Left lobe of liver (tissue), 2 donors: ENCODE data around the gene SLC27A6. TPM values are rescaled to one million over a fixed set of nuclear protein-coding genes. Genes with fewer than 3 reads are reported as not detected.

Experiments
- ATAC-seq: fragments of 200-7000 bp; cut with Tn5 transposase; one replicate; pipeline ENCODE4 v1.9.1; 2020; ENCODE audit warnings: mild to moderate bottlenecking, moderate library complexity
- DNase-seq: peaks from one replicate; pipeline ENCODE4 v3.0.0-alpha.2; 2020; ENCODE audit warnings: low spot score
- total RNA-seq: library from RNA; stranded (reverse); gene quantifications from one replicate; pipeline ENCODE4 v1.2.1, GENCODE V29; 2021
- donor health status: DM: no; HTN: no; CAD: no; lungs with moderate emphysema.
- donor health status: DM: no; HTN: yes; CAD: no.

Gene SLC27A6
- total RNA-seq, 1 donor from 2014 or later = 0.10 TPM

- ATAC-seq = no peak
- DNase-seq = no peak
These were observed 92.0 kb downstream of the SLC27A6 start for GRCh38 chr5:129057329-129057728.

- DNase-seq (no peak), ATAC-seq (no peak)
These were observed 96.6 kb downstream of the SLC27A6 start for GRCh38 chr5:129061849-129062248.

DNA sequence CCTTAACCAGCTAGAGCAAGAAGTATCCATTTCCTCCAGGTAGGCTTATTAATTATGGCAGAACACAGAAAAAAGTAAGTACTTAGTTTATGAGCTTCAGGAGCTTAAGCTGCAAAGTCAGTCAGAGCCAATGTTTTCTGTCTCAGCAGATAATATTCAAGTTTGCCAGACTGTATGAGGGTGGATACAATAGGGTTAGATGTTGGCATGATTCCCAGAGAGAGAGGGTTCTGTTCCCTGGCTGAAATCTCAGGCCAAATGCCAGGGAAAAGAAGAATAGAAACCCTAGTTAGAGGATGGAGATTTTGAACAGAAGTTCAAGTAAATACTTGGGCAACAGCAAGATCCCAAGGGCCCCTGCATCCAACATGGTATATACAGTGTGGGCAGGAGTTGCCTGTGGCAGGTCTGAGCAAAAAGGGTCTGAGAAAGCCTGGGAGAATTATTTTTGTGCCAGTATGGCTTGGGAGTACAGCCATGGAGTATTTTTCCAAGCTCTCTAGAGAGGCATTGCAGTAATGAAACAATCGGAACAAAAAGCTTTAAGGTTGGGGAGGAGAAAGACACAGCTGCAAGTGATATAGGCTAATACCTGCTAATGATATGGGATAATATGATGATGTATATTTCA lies 98.3 kb downstream of the SLC27A6 start:
- no peak for ATAC-seq
- DNase-seq = no peak

DNA sequence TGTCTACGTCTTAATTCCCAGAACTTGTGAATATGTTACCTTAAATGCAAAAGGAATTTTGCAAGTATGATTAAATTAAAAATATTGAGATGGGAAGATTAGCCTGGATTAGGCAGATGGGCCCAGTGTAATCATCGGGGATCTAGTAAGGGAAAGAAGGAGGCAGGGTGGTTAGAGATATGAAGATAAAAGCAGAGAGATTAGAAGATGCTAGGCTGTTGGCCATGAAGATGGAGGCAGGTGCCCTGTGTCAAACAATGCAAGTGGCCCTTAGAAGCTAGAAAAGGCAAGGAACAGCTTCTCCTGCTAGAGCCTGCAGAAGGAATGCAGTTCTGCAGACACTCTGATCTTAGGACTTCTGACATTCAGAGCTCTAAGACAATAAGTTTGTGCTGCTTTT lies 100.4 kb downstream of the SLC27A6 start:
- ATAC-seq = no peak
- DNase-seq = no peak

GRCh38 chr5:129067745-129068144 lies 102.5 kb downstream of the SLC27A6 start:
- ATAC-seq (no peak), DNase-seq (no peak)

- DNase-seq (no peak), ATAC-seq (no peak)
These were observed 104.0 kb downstream of the SLC27A6 start for GRCh38 chr5:129069292-129069691.

DNA sequence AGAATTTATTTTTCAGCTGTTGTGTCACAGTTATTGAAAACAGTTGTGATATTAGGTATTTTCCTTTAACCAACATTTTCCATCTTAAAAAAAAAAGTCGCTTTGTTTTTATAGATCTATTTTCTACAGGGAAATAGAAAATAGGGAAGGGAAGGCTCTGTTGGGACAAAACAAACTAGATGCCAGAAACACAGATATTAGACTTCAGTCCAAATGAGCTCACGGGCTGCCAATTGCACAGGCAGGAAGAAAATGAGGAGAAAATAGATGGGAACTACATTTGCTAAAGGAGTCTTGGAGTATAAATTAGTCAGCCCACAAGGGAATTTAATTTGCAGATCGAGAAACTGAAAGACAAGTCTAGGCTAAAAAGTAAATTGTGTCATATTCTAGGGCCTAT lies 107.8 kb downstream of the SLC27A6 start:
- ATAC-seq (no peak), DNase-seq (no peak)

DNA sequence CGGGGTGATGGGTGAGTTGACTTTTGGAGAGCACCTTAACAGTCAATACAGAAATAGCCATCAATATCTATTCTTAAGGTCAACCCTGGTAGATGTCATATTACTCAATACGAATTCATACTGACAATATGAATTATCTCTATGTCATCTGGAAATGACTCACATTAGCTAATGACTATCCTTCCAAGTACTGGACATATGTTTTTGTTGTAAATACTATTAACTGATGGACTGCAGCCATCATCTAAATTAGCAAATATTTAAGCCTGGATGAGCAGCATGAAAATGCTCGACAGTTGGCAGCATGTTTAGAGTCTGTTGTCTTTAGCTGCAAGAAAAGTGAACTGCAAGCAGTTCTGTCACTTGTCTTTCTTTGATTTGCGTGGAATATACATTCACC lies 109.6 kb downstream of the SLC27A6 start:
- ATAC-seq = no peak
- DNase-seq = no peak

GRCh38 chr5:129077433-129078075 lies 112.3 kb downstream of the SLC27A6 start:
- no peak for DNase-seq
- no peak for ATAC-seq

DNA sequence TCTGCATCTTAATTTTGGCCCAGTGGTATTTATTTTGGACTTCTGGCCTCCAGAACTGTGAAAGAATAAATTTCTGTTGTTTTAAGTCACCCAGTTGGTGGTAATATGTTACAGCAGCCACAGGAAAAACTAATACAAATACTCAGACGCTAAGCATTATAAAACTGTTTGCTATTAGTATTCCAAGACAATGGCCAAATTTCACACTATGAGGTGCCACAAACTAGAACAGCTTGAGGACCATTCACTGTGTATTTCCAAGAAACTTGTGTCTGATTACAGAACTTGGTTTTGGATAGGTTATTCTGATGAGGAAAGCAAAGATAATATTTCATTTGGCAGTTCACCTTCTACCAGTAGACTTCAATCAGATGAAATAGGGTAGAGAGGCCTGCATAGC lies 113.0 kb downstream of the SLC27A6 start:
- ATAC-seq (no peak), DNase-seq (no peak)

- DNase-seq (no peak), ATAC-seq (no peak)
These were observed 113.4 kb downstream of the SLC27A6 start for GRCh38 chr5:129078660-129079059.

- ATAC-seq (no peak), DNase-seq (no peak)
These were observed 114.2 kb downstream of the SLC27A6 start for GRCh38 chr5:129079496-129079895.

GRCh38 chr5:129080766-129081165 lies 115.5 kb downstream of the SLC27A6 start:
- no peak for ATAC-seq
- no peak for DNase-seq

DNA sequence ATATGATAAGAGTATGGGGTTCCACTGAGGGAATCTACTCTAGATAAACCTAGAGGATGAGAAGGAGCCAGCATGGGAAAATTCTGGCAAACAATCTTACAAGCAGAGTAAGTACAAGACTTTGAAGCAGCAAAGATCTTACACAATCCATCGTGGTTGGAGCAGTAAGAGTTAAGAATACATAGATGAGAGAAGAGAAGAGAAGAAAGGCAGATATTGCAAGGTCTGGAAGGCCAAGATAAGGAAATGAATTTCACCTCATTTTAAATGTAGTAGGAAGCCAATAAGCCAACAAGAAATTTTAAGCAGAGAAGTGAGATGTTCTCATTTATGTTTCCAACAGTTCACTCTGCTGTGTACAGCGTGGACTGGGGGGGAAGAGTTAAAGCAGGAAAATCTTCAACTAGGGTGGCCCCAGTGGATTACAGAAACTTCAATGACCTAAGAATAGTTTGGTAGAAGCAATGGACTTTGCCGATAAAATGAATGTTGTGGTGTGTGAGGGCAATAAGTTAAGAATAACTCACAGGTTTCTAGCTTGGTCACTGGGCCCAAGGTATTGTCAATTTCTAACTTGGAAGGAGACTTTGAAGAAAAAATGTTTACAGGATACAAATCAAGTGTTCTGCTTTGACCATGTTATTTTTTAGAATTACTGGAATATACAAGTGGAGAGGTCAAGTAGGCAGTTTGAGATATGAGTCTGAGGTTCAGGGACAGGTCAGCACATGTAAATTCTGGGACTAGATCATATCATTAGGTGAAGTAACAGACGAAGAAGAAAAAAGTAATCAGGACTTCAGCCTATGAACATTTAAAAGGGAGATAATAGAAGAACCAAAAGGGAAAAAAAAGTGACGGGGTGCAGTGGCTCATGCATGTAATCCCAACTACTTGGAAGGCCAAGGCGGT lies 117.2 kb downstream of the SLC27A6 start:
- ATAC-seq (no peak), DNase-seq (no peak)

Other genes starting within 250 kb of the SLC27A6 start
- 37.4 TPM for gene ISOC1, start 129.3 kb downstream of the SLC27A6 start, total RNA-seq